Fibroblast of lung (primary cell): Measurements from ENCODE around the gene SLC30A7. TPM values are rescaled to one million over a fixed set of nuclear protein-coding genes. Genes with fewer than 3 reads are reported as not detected.

Experiments
- DNase-seq, 2 donors: peaks; one replicate each; pipeline versions ENCODE4 v3.0.0 to v3.0.0-alpha.2; 2010; ENCODE audit warnings: low read depth in 2 of 2
- H2AFZ ChIP-seq: 2 replicates; pipeline ENCODE4 v1.5.1; 2012; ENCODE audit warnings: low read length, control low read depth, inconsistent platforms
- H3K27ac ChIP-seq: 2 replicates; pipeline ENCODE4 v1.5.1; 2011; ENCODE audit warnings: low read length, control low read depth; ENCODE audit not compliant: insufficient read depth
- H3K27me3 ChIP-seq: 2 replicates; pipeline ENCODE4 v1.5.1; 2011; ENCODE audit warnings: mild to moderate bottlenecking, low read length; ENCODE audit not compliant: control insufficient read depth, insufficient read depth
- H3K36me3 ChIP-seq: 2 replicates; pipeline ENCODE4 v1.5.1; 2011; ENCODE audit warnings: low read length; ENCODE audit not compliant: control insufficient read depth, insufficient read depth
- H3K4me1 ChIP-seq: 2 replicates; pipeline ENCODE4 v1.5.1; 2011; ENCODE audit warnings: low read length; ENCODE audit not compliant: control insufficient read depth, insufficient read depth; ENCODE audit errors: extremely low read depth
- H3K4me2 ChIP-seq: 2 replicates; pipeline ENCODE4 v1.5.1; 2011; ENCODE audit warnings: low read length, control low read depth; ENCODE audit not compliant: insufficient read depth; ENCODE audit errors: extremely low read depth
- H3K4me3 ChIP-seq, 4 experiments: fragments of 200-600 bp in 1 of 4; sonication (generic) in 1 of 4; replicated peaks in 1 of 4; 2 replicates each; pipeline ENCODE4 v1.5.1; 2011 to 2016; ENCODE audit warnings: low read length in 4 of 4, low read depth in 3 of 4, mild to moderate bottlenecking in 3 of 4, control low read depth in 2 of 4, inconsistent platforms in 1 of 4, mixed read lengths in 1 of 4; ENCODE audit not compliant: insufficient read depth in 1 of 4; ENCODE audit errors: control extremely low read depth in 1 of 4
- H3K79me2 ChIP-seq: 2 replicates; pipeline ENCODE4 v1.5.1; 2012; ENCODE audit warnings: mild to moderate bottlenecking, low read length, inconsistent platforms; ENCODE audit not compliant: control insufficient read depth, insufficient read depth
- H3K9ac ChIP-seq: 2 replicates; pipeline ENCODE4 v1.5.1; 2011; ENCODE audit warnings: mild to moderate bottlenecking, low read length, control low read depth; ENCODE audit not compliant: insufficient read depth
- H3K9me3 ChIP-seq: 2 replicates; pipeline ENCODE4 v1.5.1; 2012; ENCODE audit warnings: low read depth, low read length; ENCODE audit not compliant: control insufficient read depth, insufficient read depth
- H4K20me1 ChIP-seq: 2 replicates; pipeline ENCODE4 v1.5.1; 2011; ENCODE audit warnings: low read length; ENCODE audit not compliant: control insufficient read depth, insufficient read depth; ENCODE audit errors: extremely low read depth
- EZH2 ChIP-seq: IDR thresholded peaks from 2 replicates; pipeline ENCODE4 v1.5.1; 2012; ENCODE audit warnings: low read length, control low read depth, mild to moderate bottlenecking; ENCODE audit errors: missing control alignments
- polyA plus RNA-seq, 2 donors: library from polyadenylated mRNA; depleted of rRNA in 1 of 2; stranded (reverse) in 1 of 2; unstranded in 1 of 2; fragments of >200 nt; gene quantifications; 2 replicates each; pipeline ENCODE4 v1.2.1, GENCODE V29; 2011 to 2012; ENCODE audit warnings: missing spikeins in 1 of 2
- total RNA-seq: library from RNA; depleted of rRNA; stranded (reverse); fragments of >200 nt; gene quantifications from 2 replicates; pipeline ENCODE4 v1.2.1, GENCODE V29; 2014
- TF ChIP-seq, protein P1 (sequence below), 2 donors: IDR thresholded peaks in 1 of 2; conservative IDR thresholded peaks in 1 of 2; 1 replicate in 1 of 2; 2 replicates in 1 of 2; pipeline ENCODE4 v1.5.1; 2011 to 2012; ENCODE audit warnings: low read length in 2 of 2, control low read depth in 1 of 2, inconsistent platforms in 1 of 2, low read depth in 1 of 2, mild to moderate bottlenecking in 1 of 2

SLC30A7 gene
- total and polyA plus RNA-seq, 2 donors (not counting 1 experiment from before 2014, with no cell fraction given), result 23.1 to 37.4 TPM

DNA sequence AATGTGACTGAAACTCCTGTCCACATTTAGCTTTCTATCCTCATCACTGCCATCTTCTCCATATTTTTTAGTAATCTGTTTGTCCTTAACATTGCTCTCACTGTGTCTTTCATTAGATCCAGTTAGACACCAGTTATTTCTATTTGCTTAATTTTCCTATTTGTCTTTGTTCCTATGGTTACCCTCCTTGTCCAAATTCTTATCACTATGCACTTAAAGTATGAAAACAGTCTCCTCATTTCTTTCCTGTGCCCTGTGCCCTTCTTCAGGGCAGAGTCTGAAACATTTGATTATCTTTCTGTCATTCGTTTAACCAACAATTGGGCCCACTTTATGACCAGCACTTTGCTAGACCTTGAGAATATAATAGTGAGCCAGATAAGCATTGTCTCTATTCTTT is 64.2 kb downstream of the SLC30A7 start:
- no peak for TF ChIP-seq EZH2
- TF ChIP-seq, protein P1, sequence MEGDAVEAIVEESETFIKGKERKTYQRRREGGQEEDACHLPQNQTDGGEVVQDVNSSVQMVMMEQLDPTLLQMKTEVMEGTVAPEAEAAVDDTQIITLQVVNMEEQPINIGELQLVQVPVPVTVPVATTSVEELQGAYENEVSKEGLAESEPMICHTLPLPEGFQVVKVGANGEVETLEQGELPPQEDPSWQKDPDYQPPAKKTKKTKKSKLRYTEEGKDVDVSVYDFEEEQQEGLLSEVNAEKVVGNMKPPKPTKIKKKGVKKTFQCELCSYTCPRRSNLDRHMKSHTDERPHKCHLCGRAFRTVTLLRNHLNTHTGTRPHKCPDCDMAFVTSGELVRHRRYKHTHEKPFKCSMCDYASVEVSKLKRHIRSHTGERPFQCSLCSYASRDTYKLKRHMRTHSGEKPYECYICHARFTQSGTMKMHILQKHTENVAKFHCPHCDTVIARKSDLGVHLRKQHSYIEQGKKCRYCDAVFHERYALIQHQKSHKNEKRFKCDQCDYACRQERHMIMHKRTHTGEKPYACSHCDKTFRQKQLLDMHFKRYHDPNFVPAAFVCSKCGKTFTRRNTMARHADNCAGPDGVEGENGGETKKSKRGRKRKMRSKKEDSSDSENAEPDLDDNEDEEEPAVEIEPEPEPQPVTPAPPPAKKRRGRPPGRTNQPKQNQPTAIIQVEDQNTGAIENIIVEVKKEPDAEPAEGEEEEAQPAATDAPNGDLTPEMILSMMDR (conservative IDR thresholded peaks at IDR 0.05 in 1 of 2, IDR thresholded peaks at IDR 0.05 in 1 of 2; ENCODE audit: low read depth in 1 of 2, low read length in 2 of 2), result no peak
- no peak overlapping the region for H2AFZ ChIP-seq
- H3K4me2 ChIP-seq, result no peak overlapping the region
- no peaks in the 10 kb centered on the region for H4K20me1 ChIP-seq
- H3K27ac ChIP-seq, result no peak overlapping the region
- no peaks in the 10 kb centered on the region for H3K27me3 ChIP-seq
- DNase-seq, result no peak
- H3K4me3 ChIP-seq, result no peak overlapping the region
- no peaks in the 10 kb centered on the region for H3K9me3 ChIP-seq
- H3K9ac ChIP-seq, result no peak overlapping the region
- no peaks in the 10 kb centered on the region for H3K4me1 ChIP-seq
- H3K36me3 ChIP-seq, result no peaks in the 10 kb centered on the region
- no peaks in the 10 kb centered on the region for H3K79me2 ChIP-seq

DNA sequence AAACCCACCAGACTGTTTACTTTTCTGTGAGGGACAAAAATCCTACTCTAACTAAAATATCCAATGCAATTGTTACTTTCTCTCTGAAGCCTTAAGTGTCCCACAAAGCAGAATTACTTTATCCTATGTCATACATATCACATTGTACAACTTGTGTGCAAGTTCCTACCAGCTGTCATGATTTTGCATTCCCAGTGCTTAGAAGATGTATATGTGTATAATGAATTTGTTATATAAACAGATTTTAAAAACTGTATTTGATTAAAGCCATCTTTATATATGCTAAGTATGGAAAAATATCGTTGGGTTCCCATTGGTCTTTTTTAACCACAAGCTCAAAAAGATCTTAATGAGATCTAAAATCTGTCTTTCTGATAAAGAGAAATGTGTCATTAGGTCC is 72.7 kb downstream of the SLC30A7 start:
- Histone ChIP-seq H3K36me3 (no peaks in the 10 kb centered on the region), H3K9ac (no peak overlapping the region), H4K20me1 (no peaks in the 10 kb centered on the region), H3K27ac (no peak overlapping the region), H3K4me3 (no peak overlapping the region), H3K79me2 (no peaks in the 10 kb centered on the region), H2AFZ (no peak overlapping the region), H3K27me3 (no peaks in the 10 kb centered on the region), H3K4me1 (no peaks in the 10 kb centered on the region), H3K9me3 (no peaks in the 10 kb centered on the region), H3K4me2 (no peak overlapping the region)
- no peak for DNase-seq
- no peak for TF ChIP-seq EZH2

DNA sequence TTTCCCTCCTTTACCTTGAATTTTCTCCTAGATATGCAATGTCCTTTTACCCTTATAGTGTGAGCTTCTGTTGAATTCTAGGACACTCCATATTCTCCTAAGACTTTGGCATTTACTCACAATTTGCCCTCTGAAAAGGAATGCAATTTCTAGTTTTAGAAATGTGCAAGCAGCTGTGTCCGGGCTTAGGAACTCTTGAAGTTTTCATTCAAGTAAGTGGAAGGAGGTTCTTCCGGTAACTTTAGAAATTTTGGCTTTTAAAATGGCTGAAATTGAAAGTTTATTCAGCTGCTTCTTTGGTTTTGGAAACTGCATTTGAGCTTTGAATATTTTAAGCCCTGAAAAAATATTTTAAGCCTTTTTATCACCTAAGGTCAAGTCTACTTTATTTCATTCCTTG is 73.4 kb downstream of the SLC30A7 start:
- DNase-seq, result no peak
- no peak overlapping the region for H3K4me2 ChIP-seq
- no peak overlapping the region for H3K4me3 ChIP-seq
- H3K9me3 ChIP-seq, result no peaks in the 10 kb centered on the region
- no peak for TF ChIP-seq EZH2
- TF ChIP-seq, protein P1 (conservative IDR thresholded peaks at IDR 0.05 in 1 of 2, IDR thresholded peaks at IDR 0.05 in 1 of 2; ENCODE audit: low read depth in 1 of 2, low read length in 2 of 2), result no peak
- no peaks in the 10 kb centered on the region for H3K27me3 ChIP-seq
- H4K20me1 ChIP-seq, result no peaks in the 10 kb centered on the region
- H3K9ac ChIP-seq, result no peak overlapping the region
- H3K79me2 ChIP-seq, result no peaks in the 10 kb centered on the region
- no peaks in the 10 kb centered on the region for H3K4me1 ChIP-seq
- no peak overlapping the region for H3K27ac ChIP-seq
- H3K36me3 ChIP-seq, result no peaks in the 10 kb centered on the region
- no peak overlapping the region for H2AFZ ChIP-seq
